HEK293 (cell line): ENCODE measurements around the gene MALRD1.

Experiments
- CTCF ChIP-seq: fragments of 450-650 bp; formaldehyde crosslinking; IDR thresholded peaks from 2 replicates; pipeline ENCODE4 v1.5.1; 2016; ENCODE audit warnings: missing biosample characterization, missing genetic modification characterization
- KLF17 ChIP-seq: fragments of 450-650 bp; formaldehyde crosslinking; IDR thresholded peaks from 2 replicates; pipeline ENCODE4 v1.5.1; 2016; ENCODE audit warnings: missing biosample characterization, missing genetic modification characterization
- KLF8 ChIP-seq: fragments of 450-650 bp; formaldehyde crosslinking; IDR thresholded peaks from 2 replicates; pipeline ENCODE4 v1.5.1; 2016; ENCODE audit warnings: missing biosample characterization, missing genetic modification characterization
- ZFP37 ChIP-seq: fragments of 450-650 bp; formaldehyde crosslinking; IDR thresholded peaks from 2 replicates; pipeline ENCODE4 v1.5.1; 2016; ENCODE audit warnings: missing biosample characterization, missing genetic modification characterization
- ZNF404 ChIP-seq: fragments of 450-650 bp; formaldehyde crosslinking; IDR thresholded peaks from 2 replicates; pipeline ENCODE4 v1.5.1; 2017; ENCODE audit warnings: missing biosample characterization, missing genetic modification characterization
- ZNF423 ChIP-seq: fragments of 450-650 bp; formaldehyde crosslinking; IDR thresholded peaks from 2 replicates; pipeline ENCODE4 v1.5.1; 2016; ENCODE audit warnings: missing biosample characterization, missing genetic modification characterization
- ZNF433 ChIP-seq: fragments of 450-650 bp; formaldehyde crosslinking; IDR thresholded peaks from 2 replicates; pipeline ENCODE4 v1.5.1; 2016; ENCODE audit warnings: missing biosample characterization, missing genetic modification characterization, low read depth
- ZNF558 ChIP-seq: fragments of 450-650 bp; formaldehyde crosslinking; IDR thresholded peaks from 2 replicates; pipeline ENCODE4 v1.5.1; 2016; ENCODE audit warnings: missing biosample characterization, missing genetic modification characterization
- ZNF660 ChIP-seq: fragments of 450-650 bp; IDR thresholded peaks from 2 replicates; pipeline ENCODE4 v1.5.1; 2018; ENCODE audit warnings: missing biosample characterization, mild to moderate bottlenecking, missing genetic modification characterization

GRCh38 chr10:19576576-19576975, 528.0 kb downstream of the MALRD1 start:
- TF ChIP-seq ZNF660 (tag by site-specific recombination) (no peak), CTCF (tag by site-specific recombination) (no peak), ZFP37 (tag by site-specific recombination) (no peak), ZNF433 (tag by site-specific recombination) (no peak), KLF17 (tag by site-specific recombination) (no peak), ZNF558 (no peak), ZNF423 (no peak), ZNF404 (no peak), KLF8 (tag by site-specific recombination) (no peak)
